Tibial artery (tissue), 4 donors: ENCODE measurements around the gene FCER2.

Experiments
- DNase-seq, 2 donors: peaks; one replicate each; pipeline ENCODE4 v3.0.0-alpha.2; 2019
- H3K27ac ChIP-seq, 2 donors: fragments of 200-600 bp; sonication (generic) in 1 of 2; 1 replicate in 1 of 2; 2 replicates in 1 of 2; pipeline ENCODE4 v1.5.1; 2018 to 2019; ENCODE audit warnings: mild to moderate bottlenecking in 1 of 2
- H3K27me3 ChIP-seq, 2 donors: fragments of 200-600 bp; sonication (generic) in 1 of 2; one replicate each; pipeline versions ENCODE4 v1.5.1 to v1.6.0; 2016 to 2019
- H3K36me3 ChIP-seq, 3 donors: fragments of 200-600 bp; sonication (generic) in 2 of 3; one replicate each; pipeline ENCODE4 v1.5.1; 2016 to 2019; ENCODE audit warnings: mild to moderate bottlenecking in 2 of 3
- H3K4me1 ChIP-seq, 4 donors: fragments of 200-600 bp; sonication (generic) in 2 of 4; 1 replicate in 3 of 4; 2 replicates in 1 of 4; pipeline ENCODE4 v1.5.1; 2016 to 2019
- H3K4me3 ChIP-seq, 2 donors: fragments of 200-600 bp; sonication (generic) in 1 of 2; 1 replicate in 1 of 2; 2 replicates in 1 of 2; pipeline ENCODE4 v1.5.1; 2018 to 2019; ENCODE audit warnings: mild to moderate bottlenecking in 2 of 2
- H3K9me3 ChIP-seq, 3 donors: fragments of 200-600 bp; sonication (generic) in 1 of 3; one replicate each; pipeline ENCODE4 v1.5.1; 2016 to 2019
- CTCF ChIP-seq, 2 experiments: fragments of 200-600 bp in 1 of 2; fragments of 450-650 bp in 1 of 2; IDR thresholded peaks; one replicate each; pipeline ENCODE4 v1.5.1; 2017 to 2019; ENCODE audit warnings: antibody characterized with exemption in 2 of 2, mild to moderate bottlenecking in 1 of 2, moderate library complexity in 1 of 2
- intact Hi-C: fragments of 100-400 bp; cut with DNase I; formaldehyde crosslinking; loops from one replicate; pipeline ENCODE4 v1.15.0; 2023; ENCODE audit warnings: low total_unique reads

Gene FCER2

GRCh38 chr19:7736148-7736547 lies 34.2 kb upstream of the FCER2 start:
- Histone ChIP-seq H3K9me3 (no peaks in the 10 kb centered on the region), H3K4me3 (no peak overlapping the region), H3K36me3 (no peaks in the 10 kb centered on the region), H3K4me1 (no peaks in the 10 kb centered on the region), H3K27ac (no peak overlapping the region), H3K27me3 (peaks cover 0 to 21% of the 10 kb centered on the region in 2 donors)
- no peak for TF ChIP-seq CTCF (IDR thresholded peaks at IDR 0.05)
- DNase-seq: no peak
- intact Hi-C loops: no loop called here

DNA sequence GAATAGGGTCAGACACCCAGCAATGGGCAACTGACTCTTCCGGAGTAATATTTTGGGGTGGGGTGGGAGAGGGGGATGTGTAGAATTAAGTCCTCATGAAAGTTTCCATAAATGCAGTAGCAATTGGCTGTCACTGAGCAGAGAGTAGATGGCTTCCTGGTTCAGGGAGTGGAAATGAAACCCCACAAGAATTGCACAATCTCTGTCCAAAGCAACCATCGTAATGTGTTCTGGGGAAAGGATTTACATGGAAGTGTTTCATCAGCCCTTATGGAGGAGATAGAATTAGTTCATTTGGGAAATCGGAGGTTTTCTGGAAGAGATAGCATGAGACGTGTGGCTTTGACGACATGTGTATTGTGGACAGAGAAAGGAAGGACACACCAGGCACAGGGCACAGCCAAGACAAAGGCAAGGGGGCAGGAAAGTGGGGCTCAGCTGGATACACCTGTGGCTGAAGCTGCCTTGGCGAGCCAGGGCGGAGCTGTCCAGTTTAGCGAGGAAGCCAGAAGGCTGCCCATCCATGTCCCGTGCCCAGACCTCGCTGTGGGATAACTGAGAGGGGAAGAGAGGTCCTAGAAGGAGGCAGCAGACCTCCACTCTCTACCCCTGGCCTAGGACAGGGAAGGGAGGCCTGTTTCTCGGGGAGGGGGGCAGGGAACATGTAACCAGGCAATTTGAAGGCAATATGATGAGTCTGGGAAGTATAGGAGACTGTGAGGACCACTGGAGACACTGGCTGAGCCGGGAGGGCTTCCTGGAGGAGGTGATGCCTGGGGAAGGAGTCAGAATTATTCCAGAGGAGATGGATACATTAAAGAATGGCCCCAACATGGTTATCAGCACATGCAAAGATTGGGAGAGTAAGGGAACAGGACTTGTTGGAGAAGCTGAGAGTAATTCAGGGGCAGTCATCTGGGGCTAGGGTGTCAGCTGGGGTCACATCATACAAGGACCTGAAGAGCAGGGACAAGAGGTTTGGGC lies 32.6 kb upstream of the FCER2 start:
- H3K27me3 ChIP-seq: peaks cover 0 to 37% of the 10 kb centered on the region in 2 donors
- DNase-seq: no peak
- H3K4me3 ChIP-seq: no peak overlapping the region
- intact Hi-C loops: no loop called here
- no peak overlapping the region for H3K27ac ChIP-seq
- TF ChIP-seq CTCF (IDR thresholded peaks at IDR 0.05): no peak
- no peaks in the 10 kb centered on the region for H3K9me3 ChIP-seq
- H3K36me3 ChIP-seq: no peaks in the 10 kb centered on the region
- H3K4me1 ChIP-seq: no peaks in the 10 kb centered on the region

- H3K27ac ChIP-seq: no peak overlapping the region
- H3K4me3 ChIP-seq: no peak overlapping the region
- no peaks in the 10 kb centered on the region for H3K4me1 ChIP-seq
- no peaks in the 10 kb centered on the region for H3K9me3 ChIP-seq
- no peak for TF ChIP-seq CTCF (IDR thresholded peaks at IDR 0.05)
- DNase-seq: no peak
- intact Hi-C loops: no loop called here
- peaks cover 0 to 48% of the 10 kb centered on the region in 2 donors for H3K27me3 ChIP-seq
- H3K36me3 ChIP-seq: no peaks in the 10 kb centered on the region
These were observed 31.4 kb upstream of the FCER2 start for GRCh38 chr19:7733376-7733775.

DNA sequence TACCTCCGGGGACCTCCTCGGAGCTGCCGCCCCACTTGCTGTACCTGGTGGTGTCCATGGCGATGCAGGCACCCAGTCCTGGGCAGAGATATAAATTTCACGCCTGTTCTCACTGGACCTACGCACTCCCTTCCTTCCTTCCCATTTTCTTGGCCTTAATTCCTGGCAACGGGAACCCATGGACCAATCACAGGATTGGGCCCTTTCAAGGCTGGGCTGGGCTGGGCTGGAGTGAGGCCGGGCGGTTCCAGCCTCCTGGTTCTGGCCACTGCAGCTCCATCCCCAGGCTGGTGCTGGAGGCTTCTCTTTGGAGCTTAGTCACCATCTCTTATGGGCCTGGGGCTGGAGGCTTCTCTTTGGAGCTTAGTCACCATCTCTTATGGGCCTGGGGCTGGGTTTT lies 30.1 kb upstream of the FCER2 start, which contains the start of gene CLEC4G:
TSS of gene CLEC4G (minus strand) at position 66 of the 400 bp plus-strand sequence. CDS start at position 58, 8 bp downstream.
- no peaks in the 10 kb centered on the region for H3K4me1 ChIP-seq
- no peak within 1 kb of the TSS for H3K4me3 ChIP-seq
- intact Hi-C loops: no loop called here
- no peaks in the 10 kb centered on the region for H3K9me3 ChIP-seq
- TF ChIP-seq CTCF (IDR thresholded peaks at IDR 0.05): no peak
- no peaks in the 10 kb centered on the region for H3K36me3 ChIP-seq
- H3K27ac ChIP-seq: no peak within 1 kb of the TSS
- peaks cover 0 to 51% of the 10 kb centered on the region in 2 donors for H3K27me3 ChIP-seq
- DNase-seq: no peak

- H3K4me3 ChIP-seq: no peak overlapping the region
- H3K4me1 ChIP-seq: no peaks in the 10 kb centered on the region
- peaks cover 0 to 51% of the 10 kb centered on the region in 2 donors for H3K27me3 ChIP-seq
- intact Hi-C loops: no loop called here
- H3K36me3 ChIP-seq: no peaks in the 10 kb centered on the region
- no peak overlapping the region for H3K27ac ChIP-seq
- H3K9me3 ChIP-seq: no peaks in the 10 kb centered on the region
- no peak for TF ChIP-seq CTCF (IDR thresholded peaks at IDR 0.05)
- DNase-seq: no peak
These were observed 29.7 kb upstream of the FCER2 start for GRCh38 chr19:7731615-7732014.
